H9 (cell line): ENCODE data around the gene NKAIN2. TPM values are rescaled to one million over a fixed set of nuclear protein-coding genes. Genes with fewer than 3 reads are reported as not detected.

Experiments used
- DNase-seq: peaks from one replicate; pipeline ENCODE4 v3.0.0-alpha.2; 2017
- H2AFZ ChIP-seq: one replicate; pipeline ENCODE4 v1.6.1; 2013; ENCODE audit warnings: mild to moderate bottlenecking, low read length, control low read depth, moderate library complexity
- H2AK5ac ChIP-seq: 2 replicates; pipeline ENCODE4 v1.6.1; 2013; ENCODE audit warnings: low read length, control low read depth, mixed read lengths; ENCODE audit not compliant: insufficient read length
- H2BK120ac ChIP-seq: one replicate; pipeline ENCODE4 v1.6.1; 2013; ENCODE audit warnings: low read depth, mild to moderate bottlenecking, low read length, control low read depth, inconsistent platforms; ENCODE audit not compliant: poor library complexity, severe bottlenecking
- H2BK12ac ChIP-seq: 2 replicates; pipeline ENCODE4 v1.6.1; 2013; ENCODE audit warnings: low read length, control low read depth, mixed read lengths, low read depth; ENCODE audit not compliant: insufficient read length
- H2BK15ac ChIP-seq: 2 replicates; pipeline ENCODE4 v1.6.1; 2013; ENCODE audit warnings: low read depth, low read length, control low read depth
- H2BK20ac ChIP-seq: one replicate; pipeline ENCODE4 v1.6.1; 2013; ENCODE audit warnings: low read depth, mild to moderate bottlenecking, low read length, control low read depth, inconsistent platforms; ENCODE audit not compliant: poor library complexity, severe bottlenecking
- H2BK5ac ChIP-seq: 2 replicates; pipeline ENCODE4 v1.6.1; 2013; ENCODE audit warnings: low read length, control low read depth, mixed read lengths; ENCODE audit not compliant: insufficient read length
- H3K14ac ChIP-seq: 2 replicates; pipeline ENCODE4 v1.6.1; 2013; ENCODE audit warnings: low read length, control low read depth; ENCODE audit not compliant: insufficient read depth
- H3K18ac ChIP-seq: 2 replicates; pipeline ENCODE4 v1.6.1; 2013; ENCODE audit warnings: low read depth, mild to moderate bottlenecking, mixed read lengths, low read length, control low read depth; ENCODE audit not compliant: insufficient read length
- H3K23ac ChIP-seq: 2 replicates; pipeline ENCODE4 v1.6.1; 2013; ENCODE audit warnings: low read length, control low read depth, mixed read lengths, low read depth; ENCODE audit not compliant: insufficient read length
- H3K23me2 ChIP-seq: 2 replicates; pipeline ENCODE4 v1.6.1; 2013; ENCODE audit warnings: low read depth, mild to moderate bottlenecking, mixed read lengths, low read length, control low read depth; ENCODE audit not compliant: insufficient read length, poor library complexity, severe bottlenecking
- H3K27ac ChIP-seq: 2 replicates; pipeline ENCODE4 v1.5.1; 2013; ENCODE audit warnings: low read length, control low read depth, mixed read lengths, low read depth; ENCODE audit not compliant: insufficient read length
- H3K27me3 ChIP-seq: 2 replicates; pipeline ENCODE4 v1.6.1; 2013; ENCODE audit warnings: low read length, control low read depth, inconsistent platforms; ENCODE audit not compliant: insufficient read depth
- H3K4ac ChIP-seq: 2 replicates; pipeline ENCODE4 v1.6.1; 2013; ENCODE audit warnings: low read depth, mild to moderate bottlenecking, control low read depth, inconsistent platforms, low read length, moderate library complexity
- H3K4me1 ChIP-seq: 2 replicates; pipeline ENCODE4 v1.6.1; 2013; ENCODE audit warnings: low read length, control low read depth, inconsistent platforms; ENCODE audit not compliant: insufficient read depth
- H3K4me2 ChIP-seq: 2 replicates; pipeline ENCODE4 v1.6.1; 2013; ENCODE audit warnings: low read length, control low read depth, mixed read lengths; ENCODE audit not compliant: insufficient read length, insufficient read depth
- H3K56ac ChIP-seq: 2 replicates; pipeline ENCODE4 v1.6.1; 2013; ENCODE audit warnings: low read depth, mild to moderate bottlenecking, mixed read lengths, low read length, control low read depth; ENCODE audit not compliant: insufficient read length
- H3K79me1 ChIP-seq: 2 replicates; pipeline ENCODE4 v1.6.1; 2013; ENCODE audit warnings: low read depth, mild to moderate bottlenecking, moderate library complexity, low read length, control low read depth, inconsistent platforms; ENCODE audit not compliant: insufficient read depth, poor library complexity, severe bottlenecking
- H3K79me2 ChIP-seq: 2 replicates; pipeline ENCODE4 v1.6.1; 2013; ENCODE audit warnings: low read length, control low read depth, inconsistent platforms; ENCODE audit not compliant: insufficient read depth
- H3K9ac ChIP-seq: 2 replicates; pipeline ENCODE4 v1.6.1; 2013; ENCODE audit warnings: low read length, control low read depth, mixed read lengths; ENCODE audit not compliant: insufficient read length; ENCODE audit errors: extremely low read depth
- H3K9me3 ChIP-seq: one replicate; pipeline ENCODE4 v1.6.1; 2013; ENCODE audit warnings: low read depth, low read length, inconsistent platforms; ENCODE audit not compliant: control insufficient read depth
- H3T11ph ChIP-seq: one replicate; pipeline ENCODE4 v1.6.1; 2013; ENCODE audit warnings: mild to moderate bottlenecking, low read length, control low read depth, inconsistent platforms
- H4K20me1 ChIP-seq: one replicate; pipeline ENCODE4 v1.6.1; 2013; ENCODE audit not compliant: control insufficient read depth, insufficient read length, insufficient read depth
- H4K5ac ChIP-seq: 2 replicates; pipeline ENCODE4 v1.6.1; 2013; ENCODE audit warnings: low read depth, mild to moderate bottlenecking, mixed read lengths, low read length, control low read depth; ENCODE audit not compliant: insufficient read length
- H4K8ac ChIP-seq: replicated peaks from 2 replicates; pipeline ENCODE4 v1.6.1; 2013; ENCODE audit warnings: low read length, control low read depth, mixed read lengths, low read depth; ENCODE audit not compliant: insufficient read length
- H4K91ac ChIP-seq: 2 replicates; pipeline ENCODE4 v1.6.1; 2013; ENCODE audit warnings: low read depth, mild to moderate bottlenecking, moderate library complexity, mixed read lengths, low read length, control low read depth; ENCODE audit not compliant: insufficient read length
- H3K27ac Mint-ChIP-seq, 3 experiments: 2 replicates in 2 of 3; 3 replicates in 1 of 3; pipeline ENCODE4 v1.8.0; 2020 to 2021; ENCODE audit warnings: mixed read lengths in 3 of 3, mild to moderate bottlenecking in 1 of 3, moderate library complexity in 1 of 3
- H3K27me3 Mint-ChIP-seq: 2 replicates; pipeline ENCODE4 v1.8.0; 2021; ENCODE audit warnings: low read depth, mild to moderate bottlenecking, moderate library complexity, mixed read lengths
- H3K36me3 Mint-ChIP-seq, 3 experiments: 2 replicates in 2 of 3; 3 replicates in 1 of 3; pipeline ENCODE4 v1.8.0; 2020 to 2021; ENCODE audit warnings: low read depth in 3 of 3, mixed read lengths in 3 of 3; ENCODE audit not compliant: insufficient read depth in 1 of 3
- H3K4me1 Mint-ChIP-seq, 2 experiments: 2 replicates each; pipeline ENCODE4 v1.8.0; 2020; ENCODE audit warnings: mixed read lengths in 2 of 2
- H3K4me3 Mint-ChIP-seq, 2 experiments: 2 replicates in 1 of 2; 3 replicates in 1 of 2; pipeline ENCODE4 v1.8.0; 2020 to 2021; ENCODE audit warnings: mild to moderate bottlenecking in 2 of 2, mixed read lengths in 2 of 2, moderate library complexity in 1 of 2
- H3K9me3 Mint-ChIP-seq, 2 experiments: 2 replicates in 1 of 2; 3 replicates in 1 of 2; pipeline ENCODE4 v1.8.0; 2020; ENCODE audit warnings: mild to moderate bottlenecking in 2 of 2, mixed read lengths in 2 of 2, moderate library complexity in 1 of 2
- CTCF ChIP-seq: fragments of 200-600 bp; sonication (generic); conservative IDR thresholded peaks from 3 replicates; pipeline ENCODE4 v1.8.0; 2021; ENCODE audit warnings: antibody characterized with exemption, mild to moderate bottlenecking
- WGBS: extraction: QIAGEN DNeasy Blood & Tissue Kit; methylation state at CpG from one replicate; pipeline ENCODE4 v1.1.7; 2013; ENCODE audit warnings: missing lambda C conversion rate, low lambda C conversion rate, mixed read lengths; ENCODE audit not compliant: insufficient read length; ENCODE audit errors: extremely low coverage; 5-methylcytosine and 5-hydroxymethylcytosine counted together
- total RNA-seq: library from RNA; stranded (reverse); gene quantifications from 2 replicates; pipeline ENCODE4 v1.2.1, GENCODE V29; 2021

Gene NKAIN2
- total RNA-seq, 1 experiment from 2014 or later, result 0.17 TPM

GRCh38 chr6:124482071-124482491 lies 678.4 kb downstream of the NKAIN2 start:
- WGBS, result no CpG with 5 or more reads among the region's 1 CpG
- H3K4me1 Mint-ChIP-seq, result no peaks in the 10 kb centered on the region
- H4K91ac ChIP-seq, result no peak overlapping the region

More at GRCh38 chr6:124482071-124482491, 678.4 kb downstream of the NKAIN2 start:
- Histone ChIP-seq H2AFZ (no peak overlapping the region), H2BK120ac (no peak overlapping the region), H3K23ac (no peak overlapping the region), H3K9me3 (no peaks in the 10 kb centered on the region), H4K5ac (no peak overlapping the region), H3K9ac (no peak overlapping the region), H3K18ac (no peak overlapping the region), H3K4me2 (no peak overlapping the region), H3T11ph (no peak overlapping the region), H4K8ac (no peak overlapping the region), H2BK15ac (no peak overlapping the region), H3K27me3 (no peaks in the 10 kb centered on the region), H3K56ac (no peak overlapping the region), H3K27ac (no peak overlapping the region), H3K4ac (no peak overlapping the region), H2BK5ac (no peak overlapping the region), H4K20me1 (no peaks in the 10 kb centered on the region), H2BK20ac (no peak overlapping the region), H2BK12ac (no peak overlapping the region), H3K79me1 (no peaks in the 10 kb centered on the region), H3K4me1 (no peaks in the 10 kb centered on the region), H3K79me2 (no peaks in the 10 kb centered on the region), H3K23me2 (no peaks in the 10 kb centered on the region), H3K14ac (no peak overlapping the region), H2AK5ac (no peak overlapping the region)
- Mint-ChIP-seq H3K36me3 (no peaks in the 10 kb centered on the region), H3K27ac (no peak overlapping the region), H3K9me3 (no peaks in the 10 kb centered on the region), H3K27me3 (peaks cover 1% of the 10 kb centered on the region; the same call in 1 of the 2 replicates), H3K4me3 (no peak overlapping the region)
- TF ChIP-seq CTCF, result no peak
- DNase-seq, result no peak
